ENCODE measurements around the gene MVB12B. TPM values are rescaled to one million over a fixed set of nuclear protein-coding genes. Genes with fewer than 3 reads are reported as not detected.

MVB12B gene
- polyA plus RNA-seq, 1 donor from 2014 or later, result 39.5 TPM

GRCh38 chr9:126360073-126360472 is 33.4 kb downstream of the MVB12B start:
- Histone ChIP-seq H3K27me3 (ENCODE audit: insufficient read depth, low read depth, low read length) (no peaks in the 10 kb centered on the region), H3K27ac (ENCODE audit: low read length) (no peak overlapping the region), H2AFZ (ENCODE audit: low read depth, low read length) (no peak overlapping the region), H3K4me2 (ENCODE audit: low read length) (no peak overlapping the region), H3K9ac (ENCODE audit: low read length) (no peak overlapping the region), H4K20me1 (ENCODE audit: insufficient read depth) (no peaks in the 10 kb centered on the region), H3K9me2 (ENCODE audit: insufficient read depth, low read length) (no peaks in the 10 kb centered on the region), H3K9me3 (ENCODE audit: low read length) (peaks cover 3% of the 10 kb centered on the region), H3K79me2 (replicated peaks; ENCODE audit: insufficient read depth, low read length) (peaks cover 21% of the 10 kb centered on the region), H3K4me3 (ENCODE audit: low read length) (no peak overlapping the region), H3K36me3 (ENCODE audit: insufficient read depth, low read length) (peaks cover 7% of the 10 kb centered on the region), H3F3A (ENCODE audit: insufficient read depth, low read length, poor library complexity, severe bottlenecking) (no peaks in the 10 kb centered on the region)
- TF ChIP-seq TAF1 (IDR thresholded peaks at IDR 0.05; ENCODE audit: low read depth) (no peak), EZH2 (IDR thresholded peaks at IDR 0.05; ENCODE audit: borderline replicate concordance, insufficient read depth, low read length, poor library complexity, severe bottlenecking) (no peak), SMC3 (conservative IDR thresholded peaks at IDR 0.05; ENCODE audit: poor library complexity) (no peak), RAD21 (conservative IDR thresholded peaks at IDR 0.05) (no peak), EP300 (conservative IDR thresholded peaks at IDR 0.05; ENCODE audit: poor library complexity, severe bottlenecking) (no peak), POLR2AphosphoS5 (IDR thresholded peaks at IDR 0.05) (no peak), MXI1 (conservative IDR thresholded peaks at IDR 0.05; ENCODE audit: poor library complexity, severe bottlenecking) (no peak)
- TF ChIP-seq, protein P1, sequence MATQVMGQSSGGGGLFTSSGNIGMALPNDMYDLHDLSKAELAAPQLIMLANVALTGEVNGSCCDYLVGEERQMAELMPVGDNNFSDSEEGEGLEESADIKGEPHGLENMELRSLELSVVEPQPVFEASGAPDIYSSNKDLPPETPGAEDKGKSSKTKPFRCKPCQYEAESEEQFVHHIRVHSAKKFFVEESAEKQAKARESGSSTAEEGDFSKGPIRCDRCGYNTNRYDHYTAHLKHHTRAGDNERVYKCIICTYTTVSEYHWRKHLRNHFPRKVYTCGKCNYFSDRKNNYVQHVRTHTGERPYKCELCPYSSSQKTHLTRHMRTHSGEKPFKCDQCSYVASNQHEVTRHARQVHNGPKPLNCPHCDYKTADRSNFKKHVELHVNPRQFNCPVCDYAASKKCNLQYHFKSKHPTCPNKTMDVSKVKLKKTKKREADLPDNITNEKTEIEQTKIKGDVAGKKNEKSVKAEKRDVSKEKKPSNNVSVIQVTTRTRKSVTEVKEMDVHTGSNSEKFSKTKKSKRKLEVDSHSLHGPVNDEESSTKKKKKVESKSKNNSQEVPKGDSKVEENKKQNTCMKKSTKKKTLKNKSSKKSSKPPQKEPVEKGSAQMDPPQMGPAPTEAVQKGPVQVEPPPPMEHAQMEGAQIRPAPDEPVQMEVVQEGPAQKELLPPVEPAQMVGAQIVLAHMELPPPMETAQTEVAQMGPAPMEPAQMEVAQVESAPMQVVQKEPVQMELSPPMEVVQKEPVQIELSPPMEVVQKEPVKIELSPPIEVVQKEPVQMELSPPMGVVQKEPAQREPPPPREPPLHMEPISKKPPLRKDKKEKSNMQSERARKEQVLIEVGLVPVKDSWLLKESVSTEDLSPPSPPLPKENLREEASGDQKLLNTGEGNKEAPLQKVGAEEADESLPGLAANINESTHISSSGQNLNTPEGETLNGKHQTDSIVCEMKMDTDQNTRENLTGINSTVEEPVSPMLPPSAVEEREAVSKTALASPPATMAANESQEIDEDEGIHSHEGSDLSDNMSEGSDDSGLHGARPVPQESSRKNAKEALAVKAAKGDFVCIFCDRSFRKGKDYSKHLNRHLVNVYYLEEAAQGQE (IDR thresholded peaks at IDR 0.05; ENCODE audit: borderline replicate concordance), result no peak
- TF ChIP-seq, protein P2, sequence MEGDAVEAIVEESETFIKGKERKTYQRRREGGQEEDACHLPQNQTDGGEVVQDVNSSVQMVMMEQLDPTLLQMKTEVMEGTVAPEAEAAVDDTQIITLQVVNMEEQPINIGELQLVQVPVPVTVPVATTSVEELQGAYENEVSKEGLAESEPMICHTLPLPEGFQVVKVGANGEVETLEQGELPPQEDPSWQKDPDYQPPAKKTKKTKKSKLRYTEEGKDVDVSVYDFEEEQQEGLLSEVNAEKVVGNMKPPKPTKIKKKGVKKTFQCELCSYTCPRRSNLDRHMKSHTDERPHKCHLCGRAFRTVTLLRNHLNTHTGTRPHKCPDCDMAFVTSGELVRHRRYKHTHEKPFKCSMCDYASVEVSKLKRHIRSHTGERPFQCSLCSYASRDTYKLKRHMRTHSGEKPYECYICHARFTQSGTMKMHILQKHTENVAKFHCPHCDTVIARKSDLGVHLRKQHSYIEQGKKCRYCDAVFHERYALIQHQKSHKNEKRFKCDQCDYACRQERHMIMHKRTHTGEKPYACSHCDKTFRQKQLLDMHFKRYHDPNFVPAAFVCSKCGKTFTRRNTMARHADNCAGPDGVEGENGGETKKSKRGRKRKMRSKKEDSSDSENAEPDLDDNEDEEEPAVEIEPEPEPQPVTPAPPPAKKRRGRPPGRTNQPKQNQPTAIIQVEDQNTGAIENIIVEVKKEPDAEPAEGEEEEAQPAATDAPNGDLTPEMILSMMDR (IDR thresholded peaks at IDR 0.05; ENCODE audit: poor library complexity, severe bottlenecking), result no peak

GRCh38 chr9:126361810-126362238 is 35.2 kb downstream of the MVB12B start:
- Histone ChIP-seq H4K20me1 (ENCODE audit: insufficient read depth) (no peaks in the 10 kb centered on the region), H3K79me2 (replicated peaks; ENCODE audit: insufficient read depth, low read length) (peaks cover 18% of the 10 kb centered on the region), H3K4me2 (ENCODE audit: low read length) (no peak overlapping the region), H3K9me2 (ENCODE audit: insufficient read depth, low read length) (no peaks in the 10 kb centered on the region), H3K9ac (ENCODE audit: low read length) (no peak overlapping the region), H3K27ac (ENCODE audit: low read length) (no peak overlapping the region), H3F3A (ENCODE audit: insufficient read depth, low read length, poor library complexity, severe bottlenecking) (no peaks in the 10 kb centered on the region), H3K36me3 (ENCODE audit: insufficient read depth, low read length) (peaks cover 7% of the 10 kb centered on the region), H2AFZ (ENCODE audit: low read depth, low read length) (no peak overlapping the region), H3K27me3 (ENCODE audit: insufficient read depth, low read depth, low read length) (no peaks in the 10 kb centered on the region), H3K4me3 (ENCODE audit: low read length) (no peak overlapping the region), H3K9me3 (ENCODE audit: low read length) (peaks cover 3% of the 10 kb centered on the region)
- TF ChIP-seq, protein P1 (IDR thresholded peaks at IDR 0.05; ENCODE audit: borderline replicate concordance), result no peak
- TF ChIP-seq TAF1 (IDR thresholded peaks at IDR 0.05; ENCODE audit: low read depth), result no peak
- no peak for TF ChIP-seq SMC3 (conservative IDR thresholded peaks at IDR 0.05; ENCODE audit: poor library complexity)
- TF ChIP-seq POLR2AphosphoS5 (IDR thresholded peaks at IDR 0.05), result no peak
- no peak for TF ChIP-seq EP300 (conservative IDR thresholded peaks at IDR 0.05; ENCODE audit: poor library complexity, severe bottlenecking)
- TF ChIP-seq, protein P2 (IDR thresholded peaks at IDR 0.05; ENCODE audit: poor library complexity, severe bottlenecking), result no peak
- TF ChIP-seq RAD21 (conservative IDR thresholded peaks at IDR 0.05), result no peak
- TF ChIP-seq MXI1 (conservative IDR thresholded peaks at IDR 0.05; ENCODE audit: poor library complexity, severe bottlenecking), result no peak
- TF ChIP-seq EZH2 (IDR thresholded peaks at IDR 0.05; ENCODE audit: borderline replicate concordance, insufficient read depth, low read length, poor library complexity, severe bottlenecking), result no peak
